Measurements from ENCODE around the gene CWC15.

DNA sequence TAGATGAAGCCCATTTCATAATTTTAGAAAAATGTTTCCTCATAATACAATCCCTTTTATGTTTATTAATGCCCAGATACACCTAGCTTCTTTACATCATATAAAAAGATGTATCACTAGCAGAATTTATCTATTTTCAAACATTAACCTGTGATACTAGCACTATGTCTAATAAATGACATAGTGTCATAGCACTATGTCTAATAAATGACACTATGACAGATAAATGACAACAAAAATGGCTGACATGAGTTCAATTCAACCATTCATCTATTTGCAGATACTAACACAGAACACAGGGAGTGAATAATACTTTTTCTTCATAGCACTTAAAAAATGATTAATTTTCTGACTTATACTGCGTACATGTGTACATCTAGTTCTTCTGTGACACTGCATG lies 32.3 kb upstream of the CWC15 start:
- TF ChIP-seq, protein P1, sequence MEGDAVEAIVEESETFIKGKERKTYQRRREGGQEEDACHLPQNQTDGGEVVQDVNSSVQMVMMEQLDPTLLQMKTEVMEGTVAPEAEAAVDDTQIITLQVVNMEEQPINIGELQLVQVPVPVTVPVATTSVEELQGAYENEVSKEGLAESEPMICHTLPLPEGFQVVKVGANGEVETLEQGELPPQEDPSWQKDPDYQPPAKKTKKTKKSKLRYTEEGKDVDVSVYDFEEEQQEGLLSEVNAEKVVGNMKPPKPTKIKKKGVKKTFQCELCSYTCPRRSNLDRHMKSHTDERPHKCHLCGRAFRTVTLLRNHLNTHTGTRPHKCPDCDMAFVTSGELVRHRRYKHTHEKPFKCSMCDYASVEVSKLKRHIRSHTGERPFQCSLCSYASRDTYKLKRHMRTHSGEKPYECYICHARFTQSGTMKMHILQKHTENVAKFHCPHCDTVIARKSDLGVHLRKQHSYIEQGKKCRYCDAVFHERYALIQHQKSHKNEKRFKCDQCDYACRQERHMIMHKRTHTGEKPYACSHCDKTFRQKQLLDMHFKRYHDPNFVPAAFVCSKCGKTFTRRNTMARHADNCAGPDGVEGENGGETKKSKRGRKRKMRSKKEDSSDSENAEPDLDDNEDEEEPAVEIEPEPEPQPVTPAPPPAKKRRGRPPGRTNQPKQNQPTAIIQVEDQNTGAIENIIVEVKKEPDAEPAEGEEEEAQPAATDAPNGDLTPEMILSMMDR (IDR thresholded peaks at IDR 0.05; ENCODE audit: low read depth, low read length): no peak
- TF ChIP-seq EZH2phosphoT487 (IDR thresholded peaks at IDR 0.05; ENCODE audit: low read depth): no peak

All from OCI-LY3 (cell line).